C4-2B (cell line): Measurements from ENCODE around the gene THBS4.

ENCODE experiments used
- H3K27ac ChIP-seq: fragments of 450-650 bp; 2 replicates; pipeline ENCODE4 v1.5.1; 2017
- ZFX ChIP-seq: fragments of 450-650 bp; IDR thresholded peaks from 2 replicates; pipeline ENCODE4 v1.6.1; 2017
- TF ChIP-seq, protein P1 (sequence below): fragments of 450-650 bp; conservative IDR thresholded peaks from 2 replicates; pipeline ENCODE4 v1.5.1; 2017; ENCODE audit warnings: mild to moderate bottlenecking

THBS4 gene

DNA sequence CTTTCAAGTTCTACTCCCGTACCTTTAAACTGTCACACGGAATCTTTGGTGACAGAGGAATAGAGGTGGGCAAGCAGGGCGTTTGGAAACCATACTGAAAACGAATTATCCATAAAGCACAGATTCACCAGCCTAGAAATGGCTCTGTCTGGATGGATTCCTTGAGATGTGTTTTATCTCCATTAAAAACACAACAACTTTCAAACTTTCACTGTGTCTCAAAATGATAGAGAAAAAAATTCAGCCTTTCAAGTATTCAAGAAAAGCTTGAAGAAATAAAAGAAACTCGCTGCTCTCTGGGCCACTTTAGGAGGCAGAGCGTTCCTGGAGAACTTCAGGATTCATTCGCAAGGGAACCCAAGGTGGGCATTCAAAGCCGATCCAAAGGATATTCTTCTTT is 589 bp upstream of the THBS4 start:
- TF ChIP-seq ZFX = no peak
- TF ChIP-seq, protein P1, sequence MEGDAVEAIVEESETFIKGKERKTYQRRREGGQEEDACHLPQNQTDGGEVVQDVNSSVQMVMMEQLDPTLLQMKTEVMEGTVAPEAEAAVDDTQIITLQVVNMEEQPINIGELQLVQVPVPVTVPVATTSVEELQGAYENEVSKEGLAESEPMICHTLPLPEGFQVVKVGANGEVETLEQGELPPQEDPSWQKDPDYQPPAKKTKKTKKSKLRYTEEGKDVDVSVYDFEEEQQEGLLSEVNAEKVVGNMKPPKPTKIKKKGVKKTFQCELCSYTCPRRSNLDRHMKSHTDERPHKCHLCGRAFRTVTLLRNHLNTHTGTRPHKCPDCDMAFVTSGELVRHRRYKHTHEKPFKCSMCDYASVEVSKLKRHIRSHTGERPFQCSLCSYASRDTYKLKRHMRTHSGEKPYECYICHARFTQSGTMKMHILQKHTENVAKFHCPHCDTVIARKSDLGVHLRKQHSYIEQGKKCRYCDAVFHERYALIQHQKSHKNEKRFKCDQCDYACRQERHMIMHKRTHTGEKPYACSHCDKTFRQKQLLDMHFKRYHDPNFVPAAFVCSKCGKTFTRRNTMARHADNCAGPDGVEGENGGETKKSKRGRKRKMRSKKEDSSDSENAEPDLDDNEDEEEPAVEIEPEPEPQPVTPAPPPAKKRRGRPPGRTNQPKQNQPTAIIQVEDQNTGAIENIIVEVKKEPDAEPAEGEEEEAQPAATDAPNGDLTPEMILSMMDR = no peak
- no peak overlapping the region for H3K27ac ChIP-seq

DNA sequence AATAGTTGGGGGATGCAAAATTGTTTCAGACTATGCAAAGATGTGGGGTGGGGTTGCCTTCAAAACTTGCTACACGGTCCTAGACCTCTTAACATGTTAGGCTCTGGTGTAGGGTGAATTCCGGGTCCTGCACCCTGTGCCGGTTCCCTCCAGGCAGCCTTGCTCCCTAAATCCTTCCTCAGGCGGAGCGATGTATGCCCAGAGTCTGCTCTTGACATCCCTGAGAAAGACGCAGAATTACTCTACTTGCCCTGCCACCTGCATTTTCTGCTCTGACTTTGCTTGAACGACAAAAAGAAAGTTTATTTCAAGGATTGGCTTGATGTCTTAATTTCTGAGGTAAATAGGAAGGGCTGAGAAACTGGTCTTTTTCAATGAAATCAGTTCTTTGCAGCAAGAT is 691 bp downstream of the THBS4 start:
- TF ChIP-seq, protein P1 = no peak
- no peak for TF ChIP-seq ZFX
- no peak overlapping the region for H3K27ac ChIP-seq

DNA sequence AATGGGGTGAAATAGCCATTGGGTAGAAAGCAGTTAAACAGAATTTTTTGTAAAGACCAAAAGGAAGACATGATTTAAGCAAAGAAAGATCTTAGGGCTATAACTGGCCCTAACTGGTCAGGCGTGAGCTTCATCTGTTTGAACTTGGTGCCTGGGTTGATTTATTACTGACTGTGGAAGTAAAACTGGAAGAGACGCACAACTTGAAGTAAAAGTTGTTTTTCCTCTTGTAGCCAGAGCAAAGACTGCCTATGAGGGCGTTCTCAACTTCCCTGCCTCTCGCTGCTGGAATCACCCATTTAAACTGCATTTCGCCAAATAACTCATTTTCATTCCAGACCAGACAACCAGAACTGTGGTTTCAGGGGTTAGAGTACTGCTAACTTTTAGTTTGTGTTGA is 1.5 kb downstream of the THBS4 start:
- TF ChIP-seq, protein P1 = no peak
- no peak for TF ChIP-seq ZFX
- no peak overlapping the region for H3K27ac ChIP-seq

DNA sequence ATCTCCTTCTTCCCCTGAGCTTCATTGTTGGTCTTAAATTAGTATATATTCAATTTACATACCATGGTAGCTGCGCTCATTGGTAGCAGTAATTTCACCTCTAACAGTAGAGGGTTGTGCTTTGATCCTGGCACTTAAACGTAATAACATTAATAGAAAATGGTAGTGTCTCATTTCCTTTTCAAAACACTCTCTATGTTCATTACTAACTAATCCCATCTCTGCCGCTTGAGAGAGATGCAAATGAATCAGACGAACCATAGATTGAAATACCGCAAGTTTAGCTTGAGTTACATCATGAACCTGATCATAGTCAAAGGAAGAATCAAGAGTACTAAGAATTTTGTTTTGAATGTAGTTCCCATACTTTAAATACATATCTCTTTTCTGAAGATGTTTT is 2.2 kb downstream of the THBS4 start:
- TF ChIP-seq, protein P1 = no peak
- TF ChIP-seq ZFX = no peak
- no peak overlapping the region for H3K27ac ChIP-seq

DNA sequence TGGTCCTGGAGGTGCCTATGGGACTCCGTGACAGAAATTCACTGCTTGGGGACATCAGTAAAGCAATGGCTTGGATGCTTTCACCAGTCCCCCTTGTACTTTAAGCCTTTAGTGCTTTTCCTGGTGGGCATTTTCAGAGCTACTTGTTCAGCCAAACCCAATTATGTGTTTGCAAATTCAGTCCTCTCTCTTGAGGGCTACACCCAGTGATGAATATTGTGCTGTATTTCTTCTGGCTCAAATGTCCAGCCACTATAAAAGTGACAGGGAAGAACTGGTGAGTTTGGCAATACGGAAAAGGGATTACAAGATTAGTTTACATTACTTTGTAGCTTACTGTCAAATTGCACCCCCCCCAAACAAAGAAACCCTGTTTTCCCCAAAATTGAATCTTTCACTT is 4.5 kb downstream of the THBS4 start:
- no peak overlapping the region for H3K27ac ChIP-seq
- no peak for TF ChIP-seq ZFX
- TF ChIP-seq, protein P1 = no peak

DNA sequence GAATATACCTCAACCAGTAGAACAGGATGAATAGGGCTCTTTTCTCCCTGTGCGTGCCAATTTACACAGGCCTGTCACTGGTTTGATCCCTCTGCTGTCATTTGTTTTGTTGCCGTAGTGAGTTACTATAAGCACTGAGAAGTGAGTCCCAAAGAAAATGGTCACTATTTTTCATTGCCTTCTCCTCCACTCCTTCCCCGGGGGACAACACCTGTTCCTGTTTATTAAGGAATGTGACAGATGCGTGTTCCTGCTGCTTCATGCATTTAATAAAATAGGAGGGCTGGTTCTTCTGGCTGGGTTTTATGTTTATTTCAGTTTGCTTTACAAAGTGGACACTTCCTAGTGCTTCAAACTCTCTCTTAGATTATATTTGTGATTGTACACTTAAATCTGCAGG is 6.4 kb downstream of the THBS4 start:
- TF ChIP-seq, protein P1 = no peak
- TF ChIP-seq ZFX = no peak
- no peak overlapping the region for H3K27ac ChIP-seq

DNA sequence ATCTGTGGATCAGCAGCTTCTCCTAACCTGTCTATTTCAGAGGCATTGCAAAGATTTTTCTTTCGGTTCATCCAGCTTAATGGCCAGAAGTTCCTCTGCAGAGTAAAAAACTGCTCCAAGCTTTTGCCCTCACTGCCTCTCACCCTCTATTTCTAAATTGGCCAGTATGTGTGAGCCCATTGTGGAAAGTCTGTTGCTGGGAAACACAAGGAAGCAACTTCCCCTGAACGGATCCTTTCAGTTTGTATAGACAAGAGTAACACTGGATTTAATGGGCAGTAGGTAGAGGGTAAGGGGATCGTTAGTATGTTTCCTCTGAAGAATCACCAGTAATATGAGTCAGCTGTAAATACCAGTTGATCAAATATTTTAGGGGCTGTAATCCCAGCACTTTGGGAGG is 7.2 kb downstream of the THBS4 start:
- no peak overlapping the region for H3K27ac ChIP-seq
- TF ChIP-seq, protein P1 = no peak
- TF ChIP-seq ZFX = no peak
